K562 (cell line): ENCODE results near the gene VWA7. TPM values are rescaled to one million over a fixed set of nuclear protein-coding genes. Genes with fewer than 3 reads are reported as not detected.

Experiments used
- ADNP ChIP-seq: fragments of 200-800 bp; sonication (Bioruptor generic); IDR thresholded peaks from 2 replicates; pipeline ENCODE4 v1.6.1; 2016; ENCODE audit warnings: missing genetic modification characterization, missing compliant biosample characterization
- ELF1 ChIP-seq: fragments of 200-800 bp; sonication (Bioruptor generic); IDR thresholded peaks from 2 replicates; pipeline ENCODE4 v1.6.1; 2016; ENCODE audit warnings: missing genetic modification characterization, missing compliant biosample characterization
- HLTF ChIP-seq: fragments of 450-650 bp; IDR thresholded peaks from 2 replicates; pipeline ENCODE4 v1.6.1; 2016
- ILK ChIP-seq: fragments of 450-650 bp; IDR thresholded peaks from 2 replicates; pipeline ENCODE4 v1.6.1; 2016; ENCODE audit warnings: missing genetic modification characterization, low read depth, mild to moderate bottlenecking, missing compliant biosample characterization, moderate library complexity, borderline replicate concordance
- KDM1A ChIP-seq, 2 experiments: fragments of 450-650 bp; IDR thresholded peaks; 2 replicates each; pipeline ENCODE4 v1.6.1; 2016; ENCODE audit warnings: mild to moderate bottlenecking in 2 of 2
- KLF13 ChIP-seq: fragments of 450-650 bp; IDR thresholded peaks from 2 replicates; pipeline ENCODE4 v1.6.1; 2016; ENCODE audit warnings: missing genetic modification characterization, low read depth, mild to moderate bottlenecking, missing compliant biosample characterization, moderate library complexity, borderline replicate concordance
- NELFE ChIP-seq: IDR thresholded peaks from 2 replicates; pipeline ENCODE4 v1.6.1; 2011; ENCODE audit warnings: mild to moderate bottlenecking; ENCODE audit not compliant: insufficient read depth, insufficient read length
- NR2C2 ChIP-seq, 2 experiments: fragments of 200-800 bp in 1 of 2; sonication (Bioruptor generic) in 1 of 2; sonication (generic) in 1 of 2; formaldehyde crosslinking in 1 of 2; IDR thresholded peaks; 2 replicates each; pipeline versions ENCODE4 v1.6.1 to v1.8.0; 2016 to 2022; ENCODE audit warnings: mild to moderate bottlenecking in 1 of 2, missing compliant biosample characterization in 1 of 2, missing genetic modification characterization in 1 of 2, missing genetic modification reagents in 1 of 2
- POLR3G ChIP-seq: IDR thresholded peaks from 2 replicates; pipeline ENCODE4 v1.6.1; 2011; ENCODE audit not compliant: insufficient read length, insufficient replicate concordance; ENCODE audit errors: extremely low read depth
- SMARCA5 ChIP-seq: fragments of 450-650 bp; IDR thresholded peaks from 2 replicates; pipeline ENCODE4 v1.6.1; 2016
- polyA plus RNA-seq, 8 experiments: library from polyadenylated mRNA; depleted of rRNA in 4 of 8; stranded (reverse) in 5 of 8; unstranded in 3 of 8; fragments of >200 nt; fragmentation: Nextera tagmentation in 2 of 8; fragmentation: Illumina TruSeq in 1 of 8; extraction: Ambion mirVana in 2 of 8; extraction: Trizol in 1 of 8; gene quantifications; 2 replicates each; pipeline versions ENCODE4 v1.2.1 to v1.2.3, GENCODE V29; 2011 to 2014; ENCODE audit warnings: inconsistent platforms in 1 of 8, missing spikeins in 1 of 8
- total RNA-seq, 7 experiments: library from RNA; depleted of rRNA in 6 of 7; stranded (reverse); fragments of >200 nt in 6 of 7; fragmentation: Illumina TruSeq in 2 of 7; extraction: Trizol in 2 of 7; gene quantifications; 2 replicates each; pipeline versions ENCODE4 v1.2.1 to v1.2.3, GENCODE V29; 2011 to 2021; ENCODE audit warnings: low replicate concordance in 1 of 7
- TF ChIP-seq, protein P1 (sequence below), 2 experiments: fragments of 450-650 bp in 1 of 2; sonication (generic) in 1 of 2; formaldehyde crosslinking in 1 of 2; IDR thresholded peaks; 2 replicates each; pipeline versions ENCODE4 v1.7.1 to v1.9.0; 2016 to 2022; ENCODE audit warnings: inconsistent platforms in 1 of 2, mild to moderate bottlenecking in 1 of 2, missing genetic modification reagents in 1 of 2
- TF ChIP-seq, protein P2 (sequence below): fragments of 250-450 bp; sonication (Bioruptor Pico); IDR thresholded peaks from 2 replicates; pipeline ENCODE4 v1.4.0; 2020; ENCODE audit warnings: mild to moderate bottlenecking
- TF ChIP-seq, protein P3 (sequence below): fragments of 250-450 bp; sonication (Bioruptor Pico); IDR thresholded peaks from 2 replicates; pipeline ENCODE4 v1.8.0; 2022; ENCODE audit warnings: inconsistent platforms

Gene VWA7
- total and polyA plus RNA-seq, 9 of the 15 experiments (the other 6 are each of a cell fraction or from before 2014, with no cell fraction given): 0.18 to 2.9 (median 0.95) TPM

- TF ChIP-seq, protein P1, sequence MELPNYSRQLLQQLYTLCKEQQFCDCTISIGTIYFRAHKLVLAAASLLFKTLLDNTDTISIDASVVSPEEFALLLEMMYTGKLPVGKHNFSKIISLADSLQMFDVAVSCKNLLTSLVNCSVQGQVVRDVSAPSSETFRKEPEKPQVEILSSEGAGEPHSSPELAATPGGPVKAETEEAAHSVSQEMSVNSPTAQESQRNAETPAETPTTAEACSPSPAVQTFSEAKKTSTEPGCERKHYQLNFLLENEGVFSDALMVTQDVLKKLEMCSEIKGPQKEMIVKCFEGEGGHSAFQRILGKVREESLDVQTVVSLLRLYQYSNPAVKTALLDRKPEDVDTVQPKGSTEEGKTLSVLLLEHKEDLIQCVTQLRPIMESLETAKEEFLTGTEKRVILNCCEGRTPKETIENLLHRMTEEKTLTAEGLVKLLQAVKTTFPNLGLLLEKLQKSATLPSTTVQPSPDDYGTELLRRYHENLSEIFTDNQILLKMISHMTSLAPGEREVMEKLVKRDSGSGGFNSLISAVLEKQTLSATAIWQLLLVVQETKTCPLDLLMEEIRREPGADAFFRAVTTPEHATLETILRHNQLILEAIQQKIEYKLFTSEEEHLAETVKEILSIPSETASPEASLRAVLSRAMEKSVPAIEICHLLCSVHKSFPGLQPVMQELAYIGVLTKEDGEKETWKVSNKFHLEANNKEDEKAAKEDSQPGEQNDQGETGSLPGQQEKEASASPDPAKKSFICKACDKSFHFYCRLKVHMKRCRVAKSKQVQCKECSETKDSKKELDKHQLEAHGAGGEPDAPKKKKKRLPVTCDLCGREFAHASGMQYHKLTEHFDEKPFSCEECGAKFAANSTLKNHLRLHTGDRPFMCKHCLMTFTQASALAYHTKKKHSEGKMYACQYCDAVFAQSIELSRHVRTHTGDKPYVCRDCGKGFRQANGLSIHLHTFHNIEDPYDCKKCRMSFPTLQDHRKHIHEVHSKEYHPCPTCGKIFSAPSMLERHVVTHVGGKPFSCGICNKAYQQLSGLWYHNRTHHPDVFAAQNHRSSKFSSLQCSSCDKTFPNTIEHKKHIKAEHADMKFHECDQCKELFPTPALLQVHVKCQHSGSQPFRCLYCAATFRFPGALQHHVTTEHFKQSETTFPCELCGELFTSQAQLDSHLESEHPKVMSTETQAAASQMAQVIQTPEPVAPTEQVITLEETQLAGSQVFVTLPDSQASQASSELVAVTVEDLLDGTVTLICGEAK (IDR thresholded peaks at IDR 0.05): no peak
- TF ChIP-seq, protein P1 (CRISPR knock-in tag; IDR thresholded peaks at IDR 0.05): 0 out of 2 replicates have a peak, but pooled peaks have one; percentile 5
- TF ChIP-seq, protein P2, sequence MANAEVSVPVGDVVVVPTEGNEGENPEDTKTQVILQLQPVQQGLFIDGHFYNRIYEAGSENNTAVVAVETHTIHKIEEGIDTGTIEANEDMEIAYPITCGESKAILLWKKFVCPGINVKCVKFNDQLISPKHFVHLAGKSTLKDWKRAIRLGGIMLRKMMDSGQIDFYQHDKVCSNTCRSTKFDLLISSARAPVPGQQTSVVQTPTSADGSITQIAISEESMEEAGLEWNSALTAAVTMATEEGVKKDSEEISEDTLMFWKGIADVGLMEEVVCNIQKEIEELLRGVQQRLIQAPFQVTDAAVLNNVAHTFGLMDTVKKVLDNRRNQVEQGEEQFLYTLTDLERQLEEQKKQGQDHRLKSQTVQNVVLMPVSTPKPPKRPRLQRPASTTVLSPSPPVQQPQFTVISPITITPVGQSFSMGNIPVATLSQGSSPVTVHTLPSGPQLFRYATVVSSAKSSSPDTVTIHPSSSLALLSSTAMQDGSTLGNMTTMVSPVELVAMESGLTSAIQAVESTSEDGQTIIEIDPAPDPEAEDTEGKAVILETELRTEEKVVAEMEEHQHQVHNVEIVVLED (CRISPR knock-in tag): no peak
- no peak for TF ChIP-seq ILK (tag)
- no peak for TF ChIP-seq HLTF
- peak; percentile 76; the same call in 1 of the 2 replicates for TF ChIP-seq KLF13 (tag)
- no peak for TF ChIP-seq POLR3G
- TF ChIP-seq, protein P3, sequence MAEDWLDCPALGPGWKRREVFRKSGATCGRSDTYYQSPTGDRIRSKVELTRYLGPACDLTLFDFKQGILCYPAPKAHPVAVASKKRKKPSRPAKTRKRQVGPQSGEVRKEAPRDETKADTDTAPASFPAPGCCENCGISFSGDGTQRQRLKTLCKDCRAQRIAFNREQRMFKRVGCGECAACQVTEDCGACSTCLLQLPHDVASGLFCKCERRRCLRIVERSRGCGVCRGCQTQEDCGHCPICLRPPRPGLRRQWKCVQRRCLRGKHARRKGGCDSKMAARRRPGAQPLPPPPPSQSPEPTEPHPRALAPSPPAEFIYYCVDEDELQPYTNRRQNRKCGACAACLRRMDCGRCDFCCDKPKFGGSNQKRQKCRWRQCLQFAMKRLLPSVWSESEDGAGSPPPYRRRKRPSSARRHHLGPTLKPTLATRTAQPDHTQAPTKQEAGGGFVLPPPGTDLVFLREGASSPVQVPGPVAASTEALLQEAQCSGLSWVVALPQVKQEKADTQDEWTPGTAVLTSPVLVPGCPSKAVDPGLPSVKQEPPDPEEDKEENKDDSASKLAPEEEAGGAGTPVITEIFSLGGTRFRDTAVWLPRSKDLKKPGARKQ (CRISPR knock-in tag): no peak
- TF ChIP-seq ADNP (tag): no peak
- TF ChIP-seq NR2C2 (CRISPR knock-in tag; IDR thresholded peaks at IDR 0.05): peak; percentile 88
- TF ChIP-seq NR2C2 (tag; IDR thresholded peaks at IDR 0.05): peak; percentile 89
- TF ChIP-seq SMARCA5: no peak
- no peak for TF ChIP-seq ELF1
- peak in 1 of 2 experiments; percentile 34; a peak in 1 of 4 replicates for TF ChIP-seq KDM1A (IDR thresholded peaks at IDR 0.05)
- TF ChIP-seq NELFE: no peak
Measured at GRCh38 chr6:31781244-31782125, 4.4 kb upstream of the VWA7 start (continued).
